GM12891 (cell line): ENCODE measurements around the gene TUBB6.

Source experiments
- DNase-seq: peaks from one replicate; pipeline ENCODE4 v3.0.0; 2011; ENCODE audit warnings: low spot score; ENCODE audit not compliant: insufficient read length
- FAIRE-seq: peaks from 2 replicates; lab custom pipeline; 2011; peaks lifted over from hg19 to GRCh38; lab: Jason Lieb, UNC
- PAX5 ChIP-seq: IDR thresholded peaks from 2 replicates; pipeline ENCODE4 v1.6.1; 2011; ENCODE audit warnings: low read length, moderate library complexity, mild to moderate bottlenecking; ENCODE audit not compliant: insufficient read depth, severe bottlenecking
- POLR2A ChIP-seq: IDR thresholded peaks from 2 replicates; pipeline ENCODE4 v1.6.1; 2011; ENCODE audit warnings: low read depth, low read length, control low read depth
- POLR2AphosphoS5 ChIP-seq: IDR thresholded peaks from 2 replicates; pipeline ENCODE4 v1.6.1; 2011; ENCODE audit warnings: low read depth, low read length, control low read depth
- POU2F2 ChIP-seq: IDR thresholded peaks from 2 replicates; pipeline ENCODE4 v1.6.1; 2011; ENCODE audit warnings: low read depth, mild to moderate bottlenecking, control low read depth, low read length, moderate library complexity
- SPI1 ChIP-seq: IDR thresholded peaks from 2 replicates; pipeline ENCODE4 v1.6.1; 2011; ENCODE audit warnings: low read depth, low read length, control low read depth
- TAF1 ChIP-seq: IDR thresholded peaks from 2 replicates; pipeline ENCODE4 v1.6.1; 2011; ENCODE audit warnings: low read depth, low read length, control low read depth

Gene TUBB6

GRCh38 chr18:12290086-12290485 lies 18.0 kb upstream of the TUBB6 start:
- TF ChIP-seq PAX5 (no peak), SPI1 (no peak), POU2F2 (no peak), POLR2A (no peak), TAF1 (no peak), POLR2AphosphoS5 (no peak)
- DNase-seq: no peak
- FAIRE-seq: no peak

- DNase-seq (no peak), FAIRE-seq (no peak)
- no peak for TF ChIP-seq SPI1
- TF ChIP-seq POLR2A: no peak
- no peak for TF ChIP-seq TAF1
- no peak for TF ChIP-seq POLR2AphosphoS5
- TF ChIP-seq POU2F2: no peak
- TF ChIP-seq PAX5: no peak
Observed at GRCh38 chr18:12291161-12291560, 16.9 kb upstream of the TUBB6 start.

- DNase-seq (no peak), FAIRE-seq (no peak)
- no peak for TF ChIP-seq POU2F2
- TF ChIP-seq POLR2A: no peak
- no peak for TF ChIP-seq POLR2AphosphoS5
- TF ChIP-seq PAX5: no peak
- TF ChIP-seq TAF1: no peak
Observed at GRCh38 chr18:12291690-12292089, 16.4 kb upstream of the TUBB6 start.

GRCh38 chr18:12293831-12294230 lies 14.2 kb upstream of the TUBB6 start:
- TF ChIP-seq POU2F2 (no peak), TAF1 (no peak), POLR2AphosphoS5 (no peak), POLR2A (no peak), PAX5 (no peak), SPI1 (no peak)
- FAIRE-seq (no peak), DNase-seq (no peak)

- FAIRE-seq (no peak), DNase-seq (no peak)
- TF ChIP-seq POLR2A: no peak
- no peak for TF ChIP-seq POU2F2
- no peak for TF ChIP-seq PAX5
- no peak for TF ChIP-seq TAF1
- TF ChIP-seq POLR2AphosphoS5: no peak
- TF ChIP-seq SPI1: no peak
Observed at GRCh38 chr18:12295389-12296086, 12.5 kb upstream of the TUBB6 start.

- FAIRE-seq: no peak
- no peak for DNase-seq
- no peak for TF ChIP-seq TAF1
- no peak for TF ChIP-seq POLR2A
- no peak for TF ChIP-seq PAX5
- TF ChIP-seq POLR2AphosphoS5: no peak
- TF ChIP-seq POU2F2: no peak
- TF ChIP-seq SPI1: no peak
Observed at GRCh38 chr18:12296087-12296403, 12.0 kb upstream of the TUBB6 start.

GRCh38 chr18:12296457-12296856 lies 11.6 kb upstream of the TUBB6 start:
- no peak for TF ChIP-seq POU2F2
- TF ChIP-seq POLR2A: no peak
- no peak for TF ChIP-seq TAF1
- TF ChIP-seq PAX5: no peak
- no peak for FAIRE-seq
- no peak for DNase-seq

- no peak for DNase-seq
- TF ChIP-seq PAX5 (no peak), POU2F2 (no peak), TAF1 (no peak), SPI1 (no peak), POLR2AphosphoS5 (no peak), POLR2A (no peak)
- FAIRE-seq: no peak
Observed at GRCh38 chr18:12299862-12300261, 8.2 kb upstream of the TUBB6 start.

GRCh38 chr18:12301263-12302005 lies 6.6 kb upstream of the TUBB6 start:
- no peak for FAIRE-seq
- no peak for DNase-seq
- TF ChIP-seq POU2F2: no peak

- TF ChIP-seq PAX5 (no peak), POU2F2 (no peak), POLR2AphosphoS5 (no peak), POLR2A (no peak), TAF1 (no peak), SPI1 (no peak)
- DNase-seq: no peak
- FAIRE-seq: no peak
Observed at GRCh38 chr18:12302391-12303147, 5.5 kb upstream of the TUBB6 start.
